ENCODE data around the gene HSPBP1.

Gene HSPBP1

DNA sequence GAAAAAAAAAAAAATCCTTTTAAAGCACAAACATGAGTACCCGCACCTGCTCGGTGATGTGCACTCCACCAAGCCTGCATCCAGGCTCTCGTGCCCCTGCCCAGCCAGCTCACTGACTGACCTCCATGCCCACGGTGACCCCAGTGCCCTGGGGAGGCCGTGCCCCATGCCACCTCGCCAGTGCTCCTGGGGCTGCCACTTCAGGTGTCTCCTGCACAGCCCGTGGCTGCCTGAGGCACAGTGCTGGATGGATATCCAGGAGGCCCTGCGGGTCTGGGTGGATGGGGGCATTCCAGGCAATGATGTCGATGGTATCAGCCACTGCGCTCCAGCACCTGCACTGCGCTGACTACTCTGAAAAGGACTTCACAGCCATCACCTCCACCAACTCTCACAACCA lies 30.1 kb downstream of the HSPBP1 start:
- H3K4me3 Mint-ChIP-seq, result no peak overlapping the region
- H3K27me3 Mint-ChIP-seq, result no peaks in the 10 kb centered on the region
- H3K4me1 Mint-ChIP-seq, result peaks cover 46 to 75% of the 10 kb centered on the region in 2 donors
- DNase-seq (no peak), ATAC-seq (replicated peaks) (no peak)
- peaks cover 15 to 29% of the 10 kb centered on the region in 2 donors for H3K36me3 Mint-ChIP-seq
- no peak overlapping the region for H3K27ac Mint-ChIP-seq
- H3K9me3 Mint-ChIP-seq, result no peaks in the 10 kb centered on the region

DNA sequence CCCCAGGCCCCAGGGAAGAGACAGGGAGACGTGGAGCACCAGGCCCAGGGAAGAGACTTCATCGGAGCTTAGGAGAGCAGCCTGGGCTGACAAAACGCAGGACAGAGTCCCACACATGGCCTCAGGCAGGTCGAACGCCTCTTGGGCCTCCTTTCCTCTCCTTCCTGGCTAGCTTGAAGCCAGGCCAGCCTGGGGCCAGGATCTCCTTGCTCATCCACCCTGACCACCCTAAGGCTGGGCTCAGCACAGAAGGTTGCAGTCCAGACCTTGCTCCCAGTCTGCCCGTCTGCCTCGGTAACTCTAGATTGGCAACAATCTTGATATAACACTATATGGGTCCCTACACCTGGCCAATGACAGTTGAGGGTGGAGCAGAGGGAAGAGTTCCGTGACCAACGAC lies 31.2 kb downstream of the HSPBP1 start:
- Mint-ChIP-seq H3K27ac (peak overlapping the region; percentile 87), H3K27me3 (no peaks in the 10 kb centered on the region), H3K9me3 (no peaks in the 10 kb centered on the region), H3K4me3 (no peak overlapping the region), H3K4me1 (peaks cover 39 to 63% of the 10 kb centered on the region in 2 donors), H3K36me3 (peaks cover 23 to 35% of the 10 kb centered on the region in 2 donors)
- ATAC-seq (replicated peaks) (no peak), DNase-seq (no peak)

DNA sequence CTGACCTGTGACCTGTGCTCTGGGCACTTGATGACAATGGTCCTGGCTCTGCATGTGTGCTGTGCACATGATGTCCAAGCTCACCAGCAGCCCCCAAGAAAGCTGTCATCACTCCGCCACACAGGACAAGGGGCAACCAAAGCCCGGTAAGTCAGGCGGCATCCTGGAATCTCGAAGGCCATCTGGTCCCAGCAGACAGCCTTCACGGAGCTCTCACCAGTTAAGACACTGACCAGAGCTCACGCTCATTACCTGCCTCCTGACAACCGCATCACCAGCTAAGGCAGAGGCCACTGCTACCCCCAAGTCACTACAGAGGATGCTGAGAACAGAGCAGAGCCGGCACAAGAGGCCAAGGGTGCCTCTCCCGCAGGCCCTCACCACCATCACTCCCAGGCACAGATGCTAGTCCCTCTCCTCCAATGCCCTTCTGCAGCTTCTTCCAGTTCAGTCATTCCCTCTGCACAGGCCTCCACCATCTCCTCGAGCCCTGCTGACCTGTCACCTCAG lies 31.7 kb downstream of the HSPBP1 start:
- Mint-ChIP-seq H3K4me3 (no peak overlapping the region), H3K36me3 (peaks cover 21 to 33% of the 10 kb centered on the region in 2 donors), H3K27ac (peak overlapping the region; percentile 87), H3K4me1 (peaks cover 34 to 59% of the 10 kb centered on the region in 2 donors), H3K27me3 (no peaks in the 10 kb centered on the region), H3K9me3 (no peaks in the 10 kb centered on the region)
- ATAC-seq (replicated peaks), result no peak
- no peak for DNase-seq

DNA sequence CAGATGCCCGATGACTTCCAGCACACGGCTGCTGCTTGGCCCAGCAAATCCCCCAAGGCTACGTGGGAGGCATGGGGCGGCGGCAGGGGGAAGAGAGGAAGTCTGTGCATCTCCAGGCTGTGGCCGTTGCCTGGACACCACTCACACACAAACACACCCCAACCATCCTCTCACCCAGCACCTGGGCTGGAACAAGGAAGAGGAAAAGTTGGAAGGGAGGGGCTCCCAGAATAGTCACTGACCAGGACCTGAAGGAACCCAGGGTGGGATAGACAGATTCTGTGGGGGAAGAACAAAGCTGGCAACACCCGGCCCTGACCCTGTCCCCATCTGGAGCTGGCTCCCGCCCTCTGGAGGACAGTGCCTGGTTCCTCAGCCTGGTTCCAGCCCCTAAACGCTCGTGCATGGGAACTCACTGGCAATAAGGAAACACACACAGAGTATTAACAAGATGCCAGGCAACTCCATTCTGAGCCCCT lies 32.2 kb downstream of the HSPBP1 start:
- no peak overlapping the region for H3K4me3 Mint-ChIP-seq
- no peaks in the 10 kb centered on the region for H3K9me3 Mint-ChIP-seq
- no peak for DNase-seq
- no peaks in the 10 kb centered on the region for H3K27me3 Mint-ChIP-seq
- peaks cover 26 to 36% of the 10 kb centered on the region in 2 donors for H3K36me3 Mint-ChIP-seq
- H3K4me1 Mint-ChIP-seq, result peaks cover 30 to 55% of the 10 kb centered on the region in 2 donors
- no peak overlapping the region for H3K27ac Mint-ChIP-seq
- no peak for ATAC-seq (replicated peaks)

DNA sequence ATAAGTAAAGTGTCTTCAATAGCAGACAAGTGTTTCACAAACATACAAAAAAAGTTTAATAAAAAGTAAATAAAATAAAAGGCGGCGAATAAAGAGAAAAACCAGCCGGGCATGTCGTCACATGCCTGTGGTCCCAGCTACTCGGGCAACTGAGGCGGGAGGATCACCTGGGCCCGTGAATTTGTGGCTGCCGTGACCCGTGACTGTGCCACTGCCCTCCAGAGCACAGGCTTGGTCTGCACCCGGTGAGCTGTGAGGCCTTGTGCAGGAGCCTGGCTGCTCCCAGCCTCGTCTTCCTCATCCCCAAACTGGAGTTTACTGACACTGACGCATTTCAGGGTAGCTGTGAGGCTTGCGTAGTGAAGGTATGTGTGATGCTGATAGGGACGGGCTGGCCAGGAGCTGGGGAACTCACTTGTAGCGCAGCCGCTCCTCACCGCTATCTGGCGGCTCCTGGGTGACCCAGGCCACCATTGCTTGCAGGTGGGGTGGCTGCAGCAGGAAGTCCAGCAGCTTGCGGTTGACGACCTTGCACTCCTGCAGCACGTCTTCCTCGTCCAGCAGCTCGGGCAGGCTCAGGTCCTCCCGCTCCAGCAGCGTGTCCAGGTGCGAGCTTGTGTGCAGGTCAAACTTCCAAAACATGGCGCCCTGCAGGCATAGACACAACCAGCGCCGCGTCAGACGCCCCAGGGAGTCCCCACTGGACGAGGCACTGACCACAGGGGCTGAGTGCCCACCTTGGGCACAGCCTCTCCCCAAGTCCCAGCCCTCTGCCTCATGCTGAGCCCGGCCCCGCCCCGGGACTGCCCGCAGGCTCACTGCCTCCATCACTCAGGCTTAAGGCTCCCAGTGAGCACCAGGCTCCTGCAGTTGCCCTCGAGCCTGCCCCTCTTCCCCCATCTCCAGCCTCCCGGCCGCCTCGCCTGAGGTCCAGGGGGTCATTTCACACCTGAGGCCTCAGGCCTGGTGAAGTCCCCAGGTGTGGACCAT lies 33.2 kb downstream of the HSPBP1 start:
- peaks cover 28 to 48% of the 10 kb centered on the region in 2 donors for H3K4me1 Mint-ChIP-seq
- no peaks in the 10 kb centered on the region for H3K9me3 Mint-ChIP-seq
- no peaks in the 10 kb centered on the region for H3K27me3 Mint-ChIP-seq
- H3K36me3 Mint-ChIP-seq, result peaks cover 29 to 38% of the 10 kb centered on the region in 2 donors
- H3K4me3 Mint-ChIP-seq, result no peak overlapping the region
- no peak for DNase-seq
- no peak for ATAC-seq (replicated peaks)
- H3K27ac Mint-ChIP-seq, result no peak overlapping the region

DNA sequence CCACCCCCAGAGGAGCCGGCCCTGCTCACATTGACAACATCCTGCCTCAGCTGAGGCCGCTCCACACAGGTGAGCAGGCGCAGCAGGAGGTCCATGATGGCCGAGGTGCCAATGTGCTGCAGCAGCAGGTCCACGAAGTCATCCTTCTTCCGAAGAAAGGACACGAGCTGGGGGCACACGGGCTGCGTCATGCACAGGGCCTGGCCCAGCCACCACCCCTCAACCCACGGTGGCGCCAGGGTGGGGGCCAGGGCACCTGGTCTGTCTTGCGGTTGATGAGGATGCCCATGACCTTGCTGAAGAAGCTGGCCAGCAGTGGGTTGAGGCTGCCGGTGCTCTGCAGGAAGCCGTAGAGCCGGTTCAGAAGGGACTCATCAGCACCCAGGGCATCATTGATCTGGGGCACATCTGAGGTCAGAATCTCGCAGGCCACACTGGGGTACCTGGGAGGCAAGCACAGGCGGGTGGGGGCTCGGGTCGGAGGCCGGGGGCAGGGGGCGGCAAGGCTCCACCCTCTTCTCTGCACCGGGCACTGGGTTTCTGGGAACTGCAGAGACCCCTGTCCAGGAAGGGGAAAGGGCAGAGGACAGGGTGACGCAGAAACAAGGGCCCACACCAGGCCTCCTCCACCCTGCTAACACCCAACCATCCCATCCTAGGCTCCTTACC lies 34.5 kb downstream of the HSPBP1 start:
- no peak for DNase-seq
- Mint-ChIP-seq H3K4me3 (no peak overlapping the region), H3K27me3 (no peaks in the 10 kb centered on the region), H3K36me3 (peaks cover 28 to 35% of the 10 kb centered on the region in 2 donors), H3K4me1 (peaks cover 18 to 34% of the 10 kb centered on the region in 2 donors), H3K9me3 (no peaks in the 10 kb centered on the region), H3K27ac (no peak overlapping the region)
- no peak for ATAC-seq (replicated peaks)

DNA sequence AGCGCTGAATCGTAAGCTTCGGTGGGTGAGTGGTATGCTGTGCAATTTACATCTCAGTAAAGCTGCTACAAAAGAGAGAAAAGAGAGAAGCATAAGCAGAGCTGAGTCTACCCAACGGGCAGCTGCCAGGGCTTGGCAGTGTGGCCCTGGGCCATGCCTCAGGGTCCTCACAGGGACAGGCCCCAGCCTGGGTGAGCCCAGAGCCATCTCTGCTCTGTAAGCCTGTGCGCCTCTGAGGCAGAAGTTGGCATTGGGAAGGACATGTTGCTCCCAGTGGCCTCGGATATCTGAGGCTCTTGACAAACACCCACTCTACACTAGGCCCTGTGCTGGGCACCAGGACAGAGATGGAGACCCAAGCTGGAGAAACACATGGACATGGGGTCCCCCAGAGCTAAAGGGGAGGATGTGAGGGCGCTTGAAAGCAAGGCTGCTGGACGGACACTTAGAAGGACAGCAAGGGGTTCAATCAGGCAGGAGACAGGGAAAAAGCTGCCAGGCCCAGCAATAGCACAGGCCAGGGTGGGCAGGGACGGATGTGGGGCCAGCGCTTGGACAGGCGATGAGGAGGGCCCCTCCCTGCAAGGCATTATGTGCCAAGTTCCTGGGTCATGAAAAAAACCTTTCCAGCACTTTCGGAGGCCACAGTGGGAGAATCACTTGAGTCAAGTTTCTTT lies 35.8 kb downstream of the HSPBP1 start:
- Mint-ChIP-seq H3K4me1 (peaks cover 16 to 24% of the 10 kb centered on the region in 2 donors), H3K36me3 (peaks cover 28 to 38% of the 10 kb centered on the region in 2 donors), H3K27me3 (no peaks in the 10 kb centered on the region), H3K9me3 (no peaks in the 10 kb centered on the region), H3K4me3 (no peak overlapping the region), H3K27ac (no peak overlapping the region)
- no peak for DNase-seq
- ATAC-seq (replicated peaks), result no peak

GRCh38 chr19:55242517-55242916 lies 37.4 kb downstream of the HSPBP1 start:
- H3K9me3 Mint-ChIP-seq, result no peaks in the 10 kb centered on the region
- DNase-seq, result no peak
- H3K4me3 Mint-ChIP-seq, result no peak overlapping the region
- H3K4me1 Mint-ChIP-seq, result peaks cover 6 to 8% of the 10 kb centered on the region in 2 donors
- no peak overlapping the region for H3K27ac Mint-ChIP-seq
- H3K36me3 Mint-ChIP-seq, result peaks cover 28 to 46% of the 10 kb centered on the region in 2 donors
- no peaks in the 10 kb centered on the region for H3K27me3 Mint-ChIP-seq
- ATAC-seq (replicated peaks), result no peak

- Mint-ChIP-seq H3K27ac (no peak overlapping the region), H3K27me3 (no peaks in the 10 kb centered on the region), H3K4me3 (no peak overlapping the region), H3K4me1 (peaks cover 4 to 6% of the 10 kb centered on the region in 2 donors), H3K9me3 (no peaks in the 10 kb centered on the region), H3K36me3 (peaks cover 32 to 51% of the 10 kb centered on the region in 2 donors)
- DNase-seq, result no peak
- ATAC-seq (replicated peaks), result no peak
Observed at GRCh38 chr19:55241935-55242464, 37.9 kb downstream of the HSPBP1 start.

GRCh38 chr19:55241143-55241934 lies 38.6 kb downstream of the HSPBP1 start:
- H3K27me3 Mint-ChIP-seq, result no peaks in the 10 kb centered on the region
- ATAC-seq (replicated peaks), result no peak
- H3K27ac Mint-ChIP-seq, result no peak overlapping the region
- no peak for DNase-seq
- H3K9me3 Mint-ChIP-seq, result no peaks in the 10 kb centered on the region
- no peak overlapping the region for H3K4me3 Mint-ChIP-seq
- peaks cover 7 to 8% of the 10 kb centered on the region in 2 donors for H3K4me1 Mint-ChIP-seq
- H3K36me3 Mint-ChIP-seq, result peaks cover 39 to 55% of the 10 kb centered on the region in 2 donors

- H3K27ac Mint-ChIP-seq, result peak overlapping the region; percentile 37
- DNase-seq, result no peak
- no peak overlapping the region for H3K4me3 Mint-ChIP-seq
- H3K36me3 Mint-ChIP-seq, result peaks cover 43 to 57% of the 10 kb centered on the region in 2 donors
- H3K27me3 Mint-ChIP-seq, result no peaks in the 10 kb centered on the region
- H3K9me3 Mint-ChIP-seq, result no peaks in the 10 kb centered on the region
- peaks cover 8 to 10% of the 10 kb centered on the region in 2 donors for H3K4me1 Mint-ChIP-seq
- no peak for ATAC-seq (replicated peaks)
Observed at GRCh38 chr19:55240713-55241020, 39.2 kb downstream of the HSPBP1 start.

DNA sequence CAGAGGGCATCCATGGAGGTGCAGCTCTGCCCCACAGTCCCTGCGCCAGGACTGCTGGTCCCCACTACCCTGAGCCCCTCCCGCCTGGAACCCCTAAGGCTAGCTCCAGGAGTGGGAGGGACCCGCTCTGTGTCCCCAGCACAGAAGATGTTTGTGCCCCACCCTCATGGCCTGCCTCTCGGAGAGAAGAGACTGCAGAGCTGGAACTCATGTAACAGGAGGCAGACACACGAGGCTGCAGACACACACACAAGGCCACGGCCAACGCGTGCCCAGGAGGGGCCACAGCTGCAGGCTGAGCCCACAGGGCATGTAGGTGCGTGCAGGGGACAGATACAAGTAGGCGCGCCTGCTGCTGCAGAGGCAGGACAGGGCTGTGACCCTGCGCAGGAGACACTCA lies 40.9 kb downstream of the HSPBP1 start:
- no peaks in the 10 kb centered on the region for H3K27me3 Mint-ChIP-seq
- DNase-seq (no peak), ATAC-seq (replicated peaks) (no peak)
- no peaks in the 10 kb centered on the region for H3K9me3 Mint-ChIP-seq
- no peak overlapping the region for H3K4me3 Mint-ChIP-seq
- no peak overlapping the region for H3K27ac Mint-ChIP-seq
- H3K4me1 Mint-ChIP-seq, result peaks cover 10 to 13% of the 10 kb centered on the region in 2 donors
- peaks cover 48 to 64% of the 10 kb centered on the region in 2 donors for H3K36me3 Mint-ChIP-seq

- peaks cover 10 to 13% of the 10 kb centered on the region in 2 donors for H3K4me1 Mint-ChIP-seq
- H3K27ac Mint-ChIP-seq, result no peak overlapping the region
- no peaks in the 10 kb centered on the region for H3K9me3 Mint-ChIP-seq
- H3K4me3 Mint-ChIP-seq, result no peak overlapping the region
- H3K36me3 Mint-ChIP-seq, result peaks cover 49 to 66% of the 10 kb centered on the region in 2 donors
- no peak for ATAC-seq (replicated peaks)
- DNase-seq, result no peak
- no peaks in the 10 kb centered on the region for H3K27me3 Mint-ChIP-seq
Observed at GRCh38 chr19:55238030-55238429, 41.9 kb downstream of the HSPBP1 start.
